ENCODE data around the gene SIRPB2.

SIRPB2 gene

DNA sequence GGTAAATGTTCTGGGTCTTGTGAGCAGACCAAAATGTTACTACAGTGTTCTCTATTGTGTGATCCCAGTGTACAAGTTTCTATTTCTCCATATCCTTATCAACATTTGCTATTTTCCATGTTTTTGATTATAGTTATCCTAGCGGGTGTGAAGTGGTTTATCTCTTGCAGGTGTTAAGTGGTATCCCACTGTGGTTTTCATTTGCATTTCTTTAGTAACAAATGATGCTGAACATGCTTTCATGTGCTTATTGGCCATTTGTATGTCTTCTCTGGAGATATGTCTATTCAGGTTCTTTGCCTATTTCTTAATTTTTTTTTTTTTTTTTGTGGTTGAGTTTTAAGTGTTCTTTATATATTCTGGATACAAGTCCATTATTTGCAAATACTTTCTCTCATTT is 60.1 kb downstream of the SIRPB2 start:
- Histone ChIP-seq H3K27me3 (ENCODE audit: control insufficient read depth, insufficient read depth, low read length) (no peaks in the 10 kb centered on the region), H3K9ac (ENCODE audit: low read depth, low read length) (no peak overlapping the region), H3K4me3 (ENCODE audit: low read depth, low read length) (no peak overlapping the region), H3K36me3 (ENCODE audit: control insufficient read depth, insufficient read depth, low read length) (no peaks in the 10 kb centered on the region), H3K9me3 (ENCODE audit: control insufficient read depth, insufficient read depth, low read length) (peaks cover 12% of the 10 kb centered on the region), H3K4me1 (ENCODE audit: control insufficient read depth, insufficient read depth, low read length) (peaks cover 15% of the 10 kb centered on the region)

DNA sequence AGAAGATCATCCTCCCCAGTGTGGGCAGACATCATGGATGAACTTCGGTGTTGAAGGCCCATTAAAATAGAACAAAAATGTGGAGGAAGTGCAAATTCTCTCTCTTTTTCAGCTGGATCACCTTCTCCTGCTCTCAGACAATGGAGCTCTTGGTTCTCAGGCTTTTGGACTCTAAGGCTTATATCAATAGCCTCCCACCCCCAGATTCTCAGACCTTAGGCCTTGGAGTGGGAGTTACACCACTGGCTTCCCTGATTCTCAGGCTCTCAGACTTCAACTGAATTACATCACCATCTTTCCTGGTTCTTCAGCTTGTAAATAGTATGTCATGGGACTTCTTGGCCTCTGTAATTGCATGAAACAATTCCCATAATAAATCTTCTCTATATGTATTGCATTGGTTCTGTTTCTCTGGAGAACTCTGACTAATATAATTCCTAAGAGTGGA is 61.2 kb downstream of the SIRPB2 start:
- H3K9me3 ChIP-seq (ENCODE audit: control insufficient read depth, insufficient read depth, low read length), result peaks cover 12% of the 10 kb centered on the region
- H3K9ac ChIP-seq (ENCODE audit: low read depth, low read length), result no peak overlapping the region
- H3K27me3 ChIP-seq (ENCODE audit: control insufficient read depth, insufficient read depth, low read length), result no peaks in the 10 kb centered on the region
- peaks cover 18% of the 10 kb centered on the region for H3K4me1 ChIP-seq (ENCODE audit: control insufficient read depth, insufficient read depth, low read length)
- H3K36me3 ChIP-seq (ENCODE audit: control insufficient read depth, insufficient read depth, low read length), result no peaks in the 10 kb centered on the region
- no peak overlapping the region for H3K4me3 ChIP-seq (ENCODE audit: low read depth, low read length)

DNA sequence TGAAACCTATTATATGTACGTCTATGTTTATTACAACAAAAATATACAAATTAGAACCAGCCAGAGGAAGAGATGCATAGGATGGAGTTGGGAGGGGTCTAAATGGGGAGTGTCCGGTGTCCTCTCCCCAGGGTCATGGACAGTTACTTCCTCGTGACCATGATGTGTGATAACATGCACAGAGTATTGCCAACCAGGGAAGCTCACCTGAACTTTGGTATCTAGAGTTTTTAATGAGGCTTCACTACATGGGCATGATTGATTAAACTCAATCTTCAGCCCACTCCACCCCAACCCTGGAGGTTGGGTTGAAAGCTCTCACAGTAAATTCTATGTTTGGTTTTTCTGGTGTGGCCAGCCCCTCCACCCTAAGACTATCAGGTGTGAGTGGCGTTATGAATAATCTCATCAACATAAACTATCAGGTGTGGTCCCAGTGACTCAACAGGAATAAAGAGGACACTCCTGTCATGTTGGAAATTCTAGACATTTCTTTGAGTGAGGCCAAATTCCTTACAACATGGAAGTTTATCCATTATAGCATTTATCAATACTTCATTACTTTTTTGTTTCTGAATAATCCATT is 62.0 kb downstream of the SIRPB2 start:
- Histone ChIP-seq H3K9me3 (ENCODE audit: control insufficient read depth, insufficient read depth, low read length) (peaks cover 9% of the 10 kb centered on the region), H3K27me3 (ENCODE audit: control insufficient read depth, insufficient read depth, low read length) (no peaks in the 10 kb centered on the region), H3K4me1 (ENCODE audit: control insufficient read depth, insufficient read depth, low read length) (peaks cover 18% of the 10 kb centered on the region), H3K36me3 (ENCODE audit: control insufficient read depth, insufficient read depth, low read length) (no peaks in the 10 kb centered on the region), H3K4me3 (ENCODE audit: low read depth, low read length) (no peak overlapping the region), H3K9ac (ENCODE audit: low read depth, low read length) (no peak overlapping the region)

DNA sequence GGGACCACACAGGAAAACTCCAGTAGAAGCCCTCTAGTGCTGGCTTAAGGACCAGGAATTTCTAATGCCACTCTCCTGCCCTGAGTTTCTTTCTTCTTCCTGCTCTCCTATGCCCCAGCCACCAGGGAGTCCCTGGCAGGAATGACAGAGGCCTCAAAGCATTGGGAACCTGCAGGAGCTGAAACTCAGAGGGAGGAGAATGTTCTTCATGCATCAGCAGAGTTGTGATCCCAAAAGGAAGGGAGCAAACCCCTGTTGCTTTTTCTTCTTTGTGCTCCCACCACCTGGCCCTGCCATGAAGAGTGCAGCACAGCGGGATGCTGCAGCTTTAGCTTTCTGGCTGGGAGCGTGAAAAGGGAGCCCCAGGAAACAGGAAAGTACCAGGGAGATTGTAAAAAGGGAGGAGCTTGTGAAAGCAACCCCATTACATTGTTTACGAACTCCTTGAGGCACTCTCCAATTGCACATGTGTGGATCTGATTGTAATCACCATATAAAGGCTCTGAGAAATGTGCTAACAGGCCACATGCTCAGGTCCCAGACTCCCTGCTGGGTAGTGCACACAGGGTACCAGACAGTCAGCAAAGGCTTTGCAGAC is 63.7 kb downstream of the SIRPB2 start:
- Histone ChIP-seq H3K9me3 (ENCODE audit: control insufficient read depth, insufficient read depth, low read length) (no peaks in the 10 kb centered on the region), H3K4me1 (ENCODE audit: control insufficient read depth, insufficient read depth, low read length) (peaks cover 20% of the 10 kb centered on the region), H3K4me3 (ENCODE audit: low read depth, low read length) (no peak overlapping the region), H3K36me3 (ENCODE audit: control insufficient read depth, insufficient read depth, low read length) (no peaks in the 10 kb centered on the region), H3K27me3 (ENCODE audit: control insufficient read depth, insufficient read depth, low read length) (no peaks in the 10 kb centered on the region), H3K9ac (ENCODE audit: low read depth, low read length) (no peak overlapping the region)

DNA sequence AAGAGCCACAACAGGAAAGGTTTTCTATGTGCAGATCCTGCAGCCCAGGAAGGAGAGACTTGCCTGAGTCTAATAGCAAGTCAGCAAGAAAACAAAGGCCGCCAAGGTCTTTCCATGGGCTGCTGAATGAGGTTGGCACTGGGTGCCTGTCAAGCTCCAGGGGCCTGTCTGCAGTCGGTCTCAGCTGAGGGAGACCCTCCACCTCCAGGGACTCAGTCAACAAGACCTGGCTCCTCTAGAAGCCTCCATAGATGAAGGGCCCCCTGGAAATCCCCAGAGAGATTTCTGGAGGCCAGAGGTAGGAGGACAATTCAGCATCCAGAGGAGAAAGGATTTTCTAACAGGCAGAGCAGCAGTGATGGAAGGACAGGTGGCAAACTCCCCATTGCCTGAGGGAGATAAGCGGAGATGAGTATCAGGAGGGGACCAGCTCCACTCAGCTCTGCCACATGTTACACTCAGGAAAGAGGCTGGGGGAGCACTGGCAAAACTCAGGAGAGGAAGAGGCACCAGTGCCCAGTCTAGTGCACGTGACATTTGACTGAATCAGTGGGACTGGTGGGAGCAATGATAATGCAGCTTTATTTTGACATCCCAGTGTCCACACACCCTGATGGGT is 64.9 kb downstream of the SIRPB2 start:
- no peak overlapping the region for H3K9ac ChIP-seq (ENCODE audit: low read depth, low read length)
- no peaks in the 10 kb centered on the region for H3K36me3 ChIP-seq (ENCODE audit: control insufficient read depth, insufficient read depth, low read length)
- H3K27me3 ChIP-seq (ENCODE audit: control insufficient read depth, insufficient read depth, low read length), result no peaks in the 10 kb centered on the region
- H3K9me3 ChIP-seq (ENCODE audit: control insufficient read depth, insufficient read depth, low read length), result no peaks in the 10 kb centered on the region
- H3K4me3 ChIP-seq (ENCODE audit: low read depth, low read length), result no peak overlapping the region
- H3K4me1 ChIP-seq (ENCODE audit: control insufficient read depth, insufficient read depth, low read length), result peaks cover 20% of the 10 kb centered on the region

All from iPS-15b (cell line).